Neuronal stem cell (in vitro differentiated cells): Measurements from ENCODE around the gene TCF15.
A peak's percentile ranks its signal among the peaks of the same experiment; 100 is the strongest.

Source experiments
- DNase-seq: peaks from one replicate; pipeline ENCODE4 v3.0.0-alpha.2; 2013; ENCODE audit warnings: low spot score
- H2AFZ ChIP-seq: one replicate; pipeline ENCODE4 v1.6.1; 2013; ENCODE audit warnings: mild to moderate bottlenecking, low read length, inconsistent platforms
- H2AK5ac ChIP-seq: 2 replicates; pipeline ENCODE4 v1.6.1; 2013; ENCODE audit warnings: low read depth, mild to moderate bottlenecking, inconsistent platforms, low read length, moderate library complexity, mixed read lengths
- H2BK120ac ChIP-seq: 2 replicates; pipeline ENCODE4 v1.6.1; 2013; ENCODE audit warnings: low read depth, mild to moderate bottlenecking, inconsistent platforms, low read length, moderate library complexity, mixed read lengths
- H2BK12ac ChIP-seq: one replicate; pipeline ENCODE4 v1.6.1; 2013; ENCODE audit warnings: low read length, inconsistent platforms
- H2BK15ac ChIP-seq: 2 replicates; pipeline ENCODE4 v1.6.1; 2013; ENCODE audit warnings: mild to moderate bottlenecking, low read length, inconsistent platforms, mixed read lengths
- H2BK5ac ChIP-seq: one replicate; pipeline ENCODE4 v1.6.1; 2013; ENCODE audit warnings: inconsistent platforms, mild to moderate bottlenecking, low read length, moderate library complexity
- H3K14ac ChIP-seq: one replicate; pipeline ENCODE4 v1.6.1; 2013; ENCODE audit warnings: low read length, inconsistent platforms
- H3K18ac ChIP-seq: 2 replicates; pipeline ENCODE4 v1.6.1; 2013; ENCODE audit warnings: low read length, inconsistent platforms
- H3K23ac ChIP-seq: 2 replicates; pipeline ENCODE4 v1.6.1; 2013; ENCODE audit warnings: low read depth, mild to moderate bottlenecking, mixed read lengths, low read length, inconsistent platforms; ENCODE audit not compliant: poor library complexity
- H3K27ac ChIP-seq: replicated peaks from 3 replicates; pipeline ENCODE4 v1.5.1; 2013; ENCODE audit warnings: low read length, inconsistent platforms
- H3K27me3 ChIP-seq, 3 experiments: 2 replicates each; pipeline ENCODE4 v1.6.1; 2013; ENCODE audit warnings: low read length in 3 of 3, mild to moderate bottlenecking in 2 of 3, inconsistent platforms in 1 of 3, low read depth in 1 of 3, mixed read lengths in 1 of 3, moderate library complexity in 1 of 3; ENCODE audit not compliant: control insufficient read depth in 3 of 3, insufficient read depth in 3 of 3
- H3K36me3 ChIP-seq, 2 donors: replicated peaks in 1 of 2; 2 replicates each; pipeline ENCODE4 v1.6.1; 2013; ENCODE audit warnings: low read length in 2 of 2; ENCODE audit not compliant: control insufficient read depth in 2 of 2, insufficient read depth in 2 of 2
- H3K4ac ChIP-seq: 2 replicates; pipeline ENCODE4 v1.6.1; 2013; ENCODE audit warnings: inconsistent platforms, mild to moderate bottlenecking, low read length, moderate library complexity
- H3K4me1 ChIP-seq, 2 donors: 1 replicate in 1 of 2; 2 replicates in 1 of 2; pipeline ENCODE4 v1.6.1; 2013; ENCODE audit warnings: low read length in 2 of 2, low read depth in 1 of 2; ENCODE audit not compliant: control insufficient read depth in 2 of 2, insufficient read depth in 1 of 2
- H3K4me2 ChIP-seq: one replicate; pipeline ENCODE4 v1.6.1; 2013; ENCODE audit warnings: mild to moderate bottlenecking, low read length, inconsistent platforms; ENCODE audit not compliant: insufficient read depth, poor library complexity, severe bottlenecking
- H3K4me3 ChIP-seq, 2 donors: 2 replicates each; pipeline ENCODE4 v1.5.1; 2013; ENCODE audit warnings: low read length in 2 of 2, mild to moderate bottlenecking in 2 of 2, inconsistent platforms in 1 of 2, moderate library complexity in 1 of 2
- H3K79me1 ChIP-seq: one replicate; pipeline ENCODE4 v1.6.1; 2013; ENCODE audit warnings: low read depth, mild to moderate bottlenecking, inconsistent platforms, low read length, moderate library complexity
- H3K9ac ChIP-seq: one replicate; pipeline ENCODE4 v1.6.1; 2013; ENCODE audit warnings: mild to moderate bottlenecking, low read depth, low read length, inconsistent platforms; ENCODE audit not compliant: poor library complexity
- H3K9me3 ChIP-seq, 2 donors: replicated peaks in 1 of 2; 2 replicates each; pipeline versions ENCODE3 to v1.6.1; 2013; ENCODE audit warnings: low read length in 2 of 2, mild to moderate bottlenecking in 2 of 2, inconsistent platforms in 1 of 2, low read depth in 1 of 2, mixed read lengths in 1 of 2, moderate library complexity in 1 of 2; ENCODE audit not compliant: control insufficient read depth in 2 of 2, insufficient read depth in 1 of 2
- H4K8ac ChIP-seq: one replicate; pipeline ENCODE4 v1.6.1; 2013; ENCODE audit warnings: low read depth, mild to moderate bottlenecking, inconsistent platforms, low read length, moderate library complexity
- H4K91ac ChIP-seq: one replicate; pipeline ENCODE4 v1.6.1; 2013; ENCODE audit warnings: low read length, low read depth, mild to moderate bottlenecking, inconsistent platforms; ENCODE audit not compliant: poor library complexity
- WGBS, 2 donors: extraction: QIAGEN DNeasy Blood & Tissue Kit; methylation state at CpG; one replicate each; pipeline ENCODE4 v1.1.7; 2013; ENCODE audit warnings: missing lambda C conversion rate in 2 of 2, mixed read lengths in 1 of 2; ENCODE audit not compliant: insufficient read length in 2 of 2, insufficient replicate concordance in 1 of 2; ENCODE audit errors: extremely low coverage in 2 of 2; 5-methylcytosine and 5-hydroxymethylcytosine counted together

TCF15 gene

DNA sequence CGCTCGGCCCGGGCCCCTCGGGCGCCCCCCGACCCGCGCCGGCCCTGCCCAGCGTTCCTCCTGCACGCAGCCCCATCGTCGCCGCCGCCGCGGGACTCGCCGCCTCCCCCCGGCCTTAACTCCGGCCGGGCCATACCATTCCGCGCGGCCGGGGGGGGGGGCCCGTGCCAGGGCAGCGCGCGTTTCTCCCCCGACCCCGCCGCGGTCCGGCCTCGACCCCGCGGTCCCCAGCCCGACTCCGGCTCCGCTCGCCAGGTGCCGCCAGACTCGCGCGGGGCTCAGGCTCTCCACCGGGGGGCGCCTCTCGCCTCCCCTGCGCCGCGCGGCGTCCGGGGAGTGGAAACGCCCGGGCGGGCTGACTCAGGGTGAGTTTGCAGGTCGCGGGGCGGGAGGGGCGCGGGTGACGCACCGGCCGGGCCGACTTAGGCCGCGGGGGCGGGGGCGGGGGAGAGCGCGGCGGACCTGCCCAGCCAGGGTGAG is 43.0 kb upstream of the TCF15 start, which contains the start of gene SRXN1:
SRXN1 (minus strand) TSS at position 91 of the 480 bp plus-strand sequence; CDS start at position 76, 15 bp downstream.
- Histone ChIP-seq H3K79me1 (no peaks in the 10 kb centered on the region), H3K18ac (peak within 1 kb of the TSS; percentile 99), H2BK12ac (peak within 1 kb of the TSS; percentile 61), H4K8ac (no peak within 1 kb of the TSS), H3K27ac (no peak within 1 kb of the TSS), H3K4ac (peak within 1 kb of the TSS; percentile 42), H3K9me3 (no peaks in the 10 kb centered on the region), H3K4me3 (peak within 1 kb of the TSS; percentile 74 to 97), H3K4me1 (peaks cover 7 to 14% of the 10 kb centered on the region in 2 donors), H3K4me2 (peak within 1 kb of the TSS; percentile 85), H2AFZ (peak within 1 kb of the TSS; percentile 94), H2BK120ac (peak within 1 kb of the TSS; percentile 14), H2AK5ac (peak within 1 kb of the TSS; percentile 44), H3K23ac (peak within 1 kb of the TSS; percentile 82), H3K36me3 (peaks cover 4 to 19% of the 10 kb centered on the region in 2 donors), H3K14ac (peak within 1 kb of the TSS; percentile 95), H3K9ac (peak within 1 kb of the TSS; percentile 98), H4K91ac (no peak within 1 kb of the TSS), H3K27me3 (peaks cover 3 to 41% (median 7%) of the 10 kb centered on the region in 3 experiments), H2BK5ac (no peak within 1 kb of the TSS), H2BK15ac (peak within 1 kb of the TSS; percentile 56)
- peak; percentile 92 for DNase-seq
- WGBS, 2 donors = no CpG with 5 or more reads among the region's 74 CpGs

DNA sequence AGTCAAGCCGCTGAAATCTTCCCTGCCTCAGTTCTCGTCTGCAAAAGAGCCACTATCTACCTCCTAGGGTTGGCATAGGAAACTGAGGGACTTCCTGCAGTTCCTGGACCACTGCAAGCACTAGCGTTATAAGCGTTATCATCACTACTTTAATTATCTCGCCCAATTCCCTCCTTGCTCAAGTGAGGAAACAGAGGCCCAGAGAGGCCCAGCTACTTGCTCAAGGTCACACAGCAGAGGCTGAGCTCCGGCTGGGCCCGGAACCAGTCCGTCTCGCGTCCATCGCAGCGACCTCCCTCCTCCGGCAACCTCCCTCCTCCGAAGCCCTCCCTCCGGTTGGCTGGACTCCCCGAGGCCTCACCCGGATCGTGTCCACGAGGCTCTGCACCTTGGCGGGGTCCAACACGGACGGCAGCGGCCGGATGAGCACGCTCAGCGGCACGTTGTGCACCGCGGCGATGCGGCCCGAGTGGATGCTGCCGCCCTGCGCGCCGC is 42.6 kb upstream of the TCF15 start:
- Histone ChIP-seq H4K8ac (no peak overlapping the region), H3K27ac (no peak overlapping the region), H2BK5ac (no peak overlapping the region), H3K23ac (peak overlapping the region; percentile 82), H3K79me1 (no peaks in the 10 kb centered on the region), H2AK5ac (peak overlapping the region; percentile 0), H2BK15ac (peak overlapping the region; percentile 56), H3K4ac (no peak overlapping the region), H3K4me1 (peaks cover 7 to 14% of the 10 kb centered on the region in 2 donors), H3K27me3 (peaks cover 3 to 37% (median 7%) of the 10 kb centered on the region in 3 experiments), H4K91ac (no peak overlapping the region), H3K4me2 (peak overlapping the region; percentile 85), H2BK120ac (no peak overlapping the region), H3K18ac (peak overlapping the region; percentile 99), H3K9ac (peak overlapping the region; percentile 98), H3K14ac (peak overlapping the region; percentile 95), H3K9me3 (no peaks in the 10 kb centered on the region), H2BK12ac (peak overlapping the region; percentile 61), H3K36me3 (peaks cover 5 to 24% of the 10 kb centered on the region in 2 donors), H3K4me3 (peak overlapping the region; percentile 74 to 97), H2AFZ (peak overlapping the region; percentile 94)
- WGBS, 2 donors = no CpG with 5 or more reads among the region's 36 CpGs
- DNase-seq = no peak

DNA sequence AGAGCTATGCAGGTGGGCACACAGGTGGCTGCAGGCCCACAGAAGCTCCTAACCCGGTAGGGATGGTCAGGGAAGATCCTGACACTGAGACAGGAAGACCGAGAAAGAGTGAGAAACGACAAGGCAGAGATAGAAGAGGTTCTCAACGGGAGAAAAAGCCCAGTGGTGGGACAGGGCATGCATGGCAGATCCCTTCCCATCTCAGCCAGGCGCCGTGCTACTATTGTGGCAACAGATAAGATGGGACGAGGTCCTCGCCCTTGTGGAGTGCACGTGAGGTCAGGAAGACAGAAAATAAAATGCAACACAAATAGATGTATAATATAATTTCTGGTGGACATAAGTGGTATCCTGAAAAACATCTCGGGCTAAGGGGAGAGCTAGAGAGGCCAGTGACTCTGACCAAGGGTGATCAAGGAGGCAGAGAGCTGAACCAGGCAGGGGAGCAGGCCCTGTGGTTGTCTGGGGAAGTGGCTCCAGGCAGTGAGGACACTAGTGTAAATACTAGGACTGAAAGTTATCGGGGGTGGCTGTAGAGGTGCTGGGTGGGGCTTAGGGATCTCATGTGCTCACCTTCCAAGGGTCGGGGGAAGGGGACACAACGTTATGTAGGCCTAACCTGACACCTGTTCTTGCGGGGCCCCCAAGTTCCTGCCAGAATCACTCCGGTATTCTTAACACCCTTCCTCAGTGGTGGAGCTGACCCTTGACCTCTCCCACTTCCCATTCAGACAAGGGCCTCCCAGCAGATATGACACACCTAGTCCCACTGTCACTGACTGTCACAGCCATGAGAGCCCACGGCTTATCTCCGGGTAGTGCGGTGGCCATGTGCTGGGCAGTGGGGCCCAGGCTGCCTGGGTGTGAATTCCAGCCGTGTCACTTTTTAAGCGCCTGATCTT is 41.9 kb upstream of the TCF15 start:
- Histone ChIP-seq H2BK5ac (no peak overlapping the region), H2BK120ac (no peak overlapping the region), H3K4me2 (peak overlapping the region; percentile 85), H3K4ac (no peak overlapping the region), H2BK12ac (no peak overlapping the region), H3K4me3 (peak overlapping the region; percentile 38 to 74), H3K9ac (no peak overlapping the region), H3K14ac (no peak overlapping the region), H2AK5ac (no peak overlapping the region), H3K4me1 (peaks cover 7 to 14% of the 10 kb centered on the region in 2 donors), H4K8ac (no peak overlapping the region), H3K18ac (peak overlapping the region; percentile 9), H3K9me3 (peaks cover 0 to 2% of the 10 kb centered on the region in 2 donors), H2AFZ (peak overlapping the region; percentile 94), H3K27me3 (peaks cover 3 to 32% (median 7%) of the 10 kb centered on the region in 3 experiments), H3K79me1 (no peaks in the 10 kb centered on the region), H4K91ac (no peak overlapping the region), H3K23ac (no peak overlapping the region), H3K27ac (no peak overlapping the region), H3K36me3 (peaks cover 9 to 31% of the 10 kb centered on the region in 2 donors), H2BK15ac (no peak overlapping the region)
- no CpG with 5 or more reads among the region's 20 CpGs for WGBS, 2 donors
- no peak for DNase-seq

DNA sequence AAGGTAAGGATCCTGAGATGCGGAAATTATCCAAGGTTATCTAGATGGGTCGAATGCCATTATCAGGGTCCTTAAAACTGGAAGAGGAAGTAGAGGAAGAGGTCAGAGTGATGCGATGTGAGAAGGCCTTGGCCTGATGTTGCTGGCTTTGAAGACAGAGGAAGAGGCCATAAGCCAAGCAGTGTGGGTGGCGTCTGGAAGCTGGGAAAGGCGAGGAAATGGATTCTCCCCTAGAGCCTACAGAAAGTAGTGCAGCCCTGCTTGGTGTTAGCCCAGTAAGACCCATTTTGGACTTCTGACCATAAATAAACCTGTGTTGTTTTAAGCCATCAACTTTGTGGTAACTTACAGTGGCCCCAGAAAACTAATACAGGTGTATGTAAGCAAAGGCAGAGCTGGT is 40.8 kb upstream of the TCF15 start:
- Histone ChIP-seq H3K27ac (no peak overlapping the region), H3K14ac (no peak overlapping the region), H2BK15ac (no peak overlapping the region), H4K8ac (no peak overlapping the region), H3K18ac (no peak overlapping the region), H2BK120ac (no peak overlapping the region), H3K79me1 (no peaks in the 10 kb centered on the region), H3K9ac (no peak overlapping the region), H3K9me3 (peaks cover 0 to 2% of the 10 kb centered on the region in 2 donors), H3K23ac (no peak overlapping the region), H2AFZ (no peak overlapping the region), H3K36me3 (peaks cover 9 to 34% of the 10 kb centered on the region in 2 donors), H2AK5ac (no peak overlapping the region), H3K4ac (no peak overlapping the region), H3K4me2 (no peak overlapping the region), H3K27me3 (peaks cover 3 to 22% (median 7%) of the 10 kb centered on the region in 3 experiments), H3K4me3 (no peak overlapping the region), H3K4me1 (peaks cover 7 to 14% of the 10 kb centered on the region in 2 donors), H2BK12ac (no peak overlapping the region), H4K91ac (no peak overlapping the region), H2BK5ac (no peak overlapping the region)
- DNase-seq = no peak
- no CpG with 5 or more reads among the region's 5 CpGs for WGBS, 2 donors
